H1 (cell line): Measurements from ENCODE around the gene PRKAG1. TPM values are rescaled to one million over a fixed set of nuclear protein-coding genes. Genes with fewer than 3 reads are reported as not detected.

Source experiments
- CHD1 ChIP-seq: IDR thresholded peaks from 2 replicates; pipeline ENCODE4 v1.6.1; 2012; ENCODE audit warnings: low read depth, low read length, improper control_type of control experiment
- EGR1 ChIP-seq: IDR thresholded peaks from 2 replicates; pipeline ENCODE4 v1.6.1; 2011; ENCODE audit warnings: low read depth, low read length, borderline replicate concordance
- EP300 ChIP-seq, 2 experiments: IDR thresholded peaks; 1 replicate in 1 of 2; 2 replicates in 1 of 2; pipeline ENCODE4 v1.6.1; 2011 to 2012; ENCODE audit warnings: low read depth in 2 of 2, low read length in 2 of 2, mild to moderate bottlenecking in 2 of 2, borderline replicate concordance in 1 of 2, inconsistent platforms in 1 of 2, moderate library complexity in 1 of 2
- RNF2 ChIP-seq: fragments of 200-900, 300-1000 bp; sonication (generic); IDR thresholded peaks from 2 replicates; pipeline ENCODE4 v1.7.1; 2016; ENCODE audit warnings: borderline replicate concordance, low read depth, mild to moderate bottlenecking, antibody characterized with exemption, low read length; ENCODE audit not compliant: poor library complexity, severe bottlenecking; ENCODE audit errors: missing control alignments
- RXRA ChIP-seq: IDR thresholded peaks from 2 replicates; pipeline ENCODE4 v1.6.1; 2011; ENCODE audit warnings: low read depth, mild to moderate bottlenecking, low read length, moderate library complexity; ENCODE audit not compliant: insufficient read depth
- SIRT6 ChIP-seq: IDR thresholded peaks from one replicate; pipeline ENCODE4 v1.7.1; 2012; ENCODE audit warnings: low read length, inconsistent platforms
- polyA plus RNA-seq, 7 experiments: library from polyadenylated mRNA; depleted of rRNA in 3 of 7; stranded (reverse) in 5 of 7; unstranded in 2 of 7; fragments of >200 nt in 5 of 7; fragments of 200-250 nt in 2 of 7; gene quantifications; 1 replicate in 5 of 7; 2 replicates in 1 of 7; 4 replicates in 1 of 7; pipeline versions ENCODE4 v1.2.1 to v1.2.3, GENCODE V29; 2011 to 2013; ENCODE audit warnings: missing spikeins in 2 of 7, mixed read lengths in 2 of 7
- total RNA-seq: library from RNA; stranded (reverse); fragmentation: NEBNext Ultra II Directional; extraction: Animal tissue kit (Norgen Biotek cat#: 25700); gene quantifications from 2 replicates; pipeline ENCODE4 v1.2.1, GENCODE V29; 2021

The PRKAG1 gene
- total and polyA plus RNA-seq, 2 of the 8 experiments (the other 6 are each of a cell fraction or from before 2014, with no cell fraction given), result 38.6 to 57.5 TPM

DNA sequence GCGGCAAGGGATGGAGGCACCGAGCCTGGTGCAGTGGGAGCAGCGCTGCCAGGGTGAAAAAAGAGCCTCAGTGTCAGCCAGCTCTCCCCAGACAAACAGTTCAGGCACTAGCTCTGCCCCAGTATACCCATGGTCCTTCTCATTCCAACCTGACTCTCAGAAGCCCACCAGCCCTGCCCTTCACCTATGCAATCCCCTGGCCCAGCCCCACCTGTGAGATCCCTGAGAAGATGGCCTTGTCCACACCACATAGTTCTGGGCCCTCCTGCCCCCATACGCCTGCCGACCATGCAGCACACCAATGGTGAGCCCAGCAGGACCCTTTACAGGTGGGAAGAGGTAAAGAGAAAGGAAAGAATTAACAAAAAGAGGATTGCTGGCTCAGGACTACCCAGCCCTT lies 35.5 kb upstream of the PRKAG1 start (continued):
- no peak for TF ChIP-seq EP300 (IDR thresholded peaks at IDR 0.05; ENCODE audit: borderline replicate concordance in 1 of 2, low read depth in 2 of 2, low read length in 2 of 2)
- TF ChIP-seq RNF2, result no peak
- TF ChIP-seq RXRA, result no peak
- TF ChIP-seq SIRT6, result no peak
- TF ChIP-seq EGR1, result no peak
- no peak for TF ChIP-seq CHD1
